Measurements from ENCODE around the gene ZDHHC20. TPM values are rescaled to one million over a fixed set of nuclear protein-coding genes. Genes with fewer than 3 reads are reported as not detected.
A peak's percentile ranks its signal among the peaks of the same experiment; 100 is the strongest.

Gene ZDHHC20
- polyA plus RNA-seq, 2 of the 4 experiments (the other 2 are of a cell fraction): 26.9 to 57.0 TPM

GRCh38 chr13:21436582-21436981, 22.5 kb downstream of the ZDHHC20 start:
- peak overlapping the region in 1 of 2 experiments; percentile 11; a peak in 1 of 6 replicates for H3K27ac ChIP-seq
- DNase-seq (ENCODE audit: low read depth in 1 of 2, low spot score in 1 of 2) (no peak), ATAC-seq (no peak), FAIRE-seq (no peak)
- TF ChIP-seq RFX5 (IDR thresholded peaks at IDR 0.05): no peak
- no peak for TF ChIP-seq NR3C1 (IDR thresholded peaks at IDR 0.05)
- TF ChIP-seq CEBPB (IDR thresholded peaks at IDR 0.05): no peak
- TF ChIP-seq HDAC2 (IDR thresholded peaks at IDR 0.05): no peak
- TF ChIP-seq, protein P1, sequence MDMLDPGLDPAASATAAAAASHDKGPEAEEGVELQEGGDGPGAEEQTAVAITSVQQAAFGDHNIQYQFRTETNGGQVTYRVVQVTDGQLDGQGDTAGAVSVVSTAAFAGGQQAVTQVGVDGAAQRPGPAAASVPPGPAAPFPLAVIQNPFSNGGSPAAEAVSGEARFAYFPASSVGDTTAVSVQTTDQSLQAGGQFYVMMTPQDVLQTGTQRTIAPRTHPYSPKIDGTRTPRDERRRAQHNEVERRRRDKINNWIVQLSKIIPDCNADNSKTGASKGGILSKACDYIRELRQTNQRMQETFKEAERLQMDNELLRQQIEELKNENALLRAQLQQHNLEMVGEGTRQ (IDR thresholded peaks at IDR 0.05): no peak
- no peak for TF ChIP-seq HOXA7 (CRISPR knock-in tag; IDR thresholded peaks at IDR 0.05)
- TF ChIP-seq PHF8 (IDR thresholded peaks at IDR 0.05; ENCODE audit: borderline replicate concordance, low read depth): no peak
- no peak for TF ChIP-seq MYC (IDR thresholded peaks at IDR 0.05; ENCODE audit: borderline replicate concordance, low read length)
- TF ChIP-seq BHLHE40 (IDR thresholded peaks at IDR 0.05; ENCODE audit: low read depth, low read length): no peak
- no peak for TF ChIP-seq SMC3 (IDR thresholded peaks at IDR 0.05)
- H3K4me1 ChIP-seq: peaks cover 12% of the 10 kb centered on the region; the same call in 1 of the 3 replicates
- H3K4me3 ChIP-seq: no peak overlapping the region
- POLR2A ChIA-PET: interaction anchor here (1.1 kb wide), 1 partner anchor 22 kb away, joined by 8 read pairs; the partner anchor contains the start of gene ZDHHC20
- H3K9me3 ChIP-seq: no peaks in the 10 kb centered on the region
- 93% methylated on average over 6 of the region's 6 CpGs for WGBS (ENCODE audit: missing lambda C conversion rate)
- H3K4me2 ChIP-seq: peak overlapping the region; percentile 46; the same call in 1 of the 3 replicates
- CTCF ChIA-PET: no interaction called here

DNA sequence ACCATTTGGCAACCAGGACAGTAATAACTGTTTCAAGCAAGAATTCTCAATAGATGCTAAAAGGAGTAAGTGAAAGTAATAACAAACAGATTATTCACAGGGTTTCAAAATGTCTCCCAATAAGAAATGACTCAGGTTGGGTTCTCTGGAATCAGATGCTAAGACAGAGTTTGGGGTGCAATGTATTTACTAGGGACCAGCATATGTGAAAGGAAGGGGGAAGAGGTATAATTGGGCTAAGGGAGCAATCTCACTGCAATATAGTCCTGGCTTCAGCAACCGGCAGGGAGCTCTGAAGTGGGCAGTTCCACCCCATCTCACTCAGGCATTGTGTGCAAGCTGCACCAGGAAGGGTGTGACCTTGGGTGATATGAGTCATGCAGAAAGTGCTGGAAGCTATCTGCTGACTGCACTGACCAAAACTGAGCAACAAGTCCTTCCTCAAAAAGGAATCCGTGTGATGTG, 23.4 kb downstream of the ZDHHC20 start:
- WGBS (ENCODE audit: missing lambda C conversion rate): 51% methylated on average over 2 of the region's 2 CpGs
- H3K4me2 ChIP-seq: peak overlapping the region; percentile 46
- FAIRE-seq (no peak), ATAC-seq (peak; percentile 51 to 85; a peak in 3 of 6 replicates), DNase-seq (ENCODE audit: low read depth in 1 of 2, low spot score in 1 of 2) (peak; percentile 22 to 58)
- TF ChIP-seq NPAS2 (CRISPR knock-in tag; IDR thresholded peaks at IDR 0.05; ENCODE audit: borderline replicate concordance) (no peak), FOSL2 (IDR thresholded peaks at IDR 0.05) (no peak), FOSL2 (CRISPR knock-in tag; IDR thresholded peaks at IDR 0.05) (peak; percentile 37; the same call in 1 of the 2 replicates), ZSCAN20 (CRISPR knock-in tag; IDR thresholded peaks at IDR 0.05) (no peak), ZNF302 (CRISPR knock-in tag; IDR thresholded peaks at IDR 0.05) (no peak), FOXS1 (CRISPR knock-in tag; IDR thresholded peaks at IDR 0.05) (no peak), HES2 (IDR thresholded peaks at IDR 0.05) (no peak)
- H3K9me3 ChIP-seq: no peaks in the 10 kb centered on the region
- POLR2A ChIA-PET: interaction anchor here (1.1 kb wide), 1 partner anchor 23 kb away, joined by 8 read pairs; the partner anchor contains the start of gene ZDHHC20
- CTCF ChIA-PET: no interaction called here
- no peak overlapping the region for H3K4me3 ChIP-seq
- peak overlapping the region in 1 of 2 experiments; percentile 11; a peak in 2 of 6 replicates for H3K27ac ChIP-seq
- H3K4me1 ChIP-seq: peaks cover 12% of the 10 kb centered on the region; the same call in 1 of the 3 replicates

GRCh38 chr13:21435231-21435630, 23.9 kb downstream of the ZDHHC20 start:
- H3K4me1 ChIP-seq: peaks cover 12% of the 10 kb centered on the region; the same call in 1 of the 3 replicates
- no peak overlapping the region for H3K27ac ChIP-seq
- TF ChIP-seq EHF (CRISPR knock-in tag; IDR thresholded peaks at IDR 0.05) (no peak), GATA3 (IDR thresholded peaks at IDR 0.05; ENCODE audit: borderline replicate concordance) (no peak), RCOR1 (IDR thresholded peaks at IDR 0.05; ENCODE audit: low read depth, low read length) (no peak), NPAS2 (CRISPR knock-in tag; IDR thresholded peaks at IDR 0.05; ENCODE audit: borderline replicate concordance) (no peak), KDM5A (IDR thresholded peaks at IDR 0.05) (no peak), POLR2AphosphoS2 (conservative IDR thresholded peaks at IDR 0.05; ENCODE audit: low read length) (no peak)
- TF ChIP-seq, protein P2, sequence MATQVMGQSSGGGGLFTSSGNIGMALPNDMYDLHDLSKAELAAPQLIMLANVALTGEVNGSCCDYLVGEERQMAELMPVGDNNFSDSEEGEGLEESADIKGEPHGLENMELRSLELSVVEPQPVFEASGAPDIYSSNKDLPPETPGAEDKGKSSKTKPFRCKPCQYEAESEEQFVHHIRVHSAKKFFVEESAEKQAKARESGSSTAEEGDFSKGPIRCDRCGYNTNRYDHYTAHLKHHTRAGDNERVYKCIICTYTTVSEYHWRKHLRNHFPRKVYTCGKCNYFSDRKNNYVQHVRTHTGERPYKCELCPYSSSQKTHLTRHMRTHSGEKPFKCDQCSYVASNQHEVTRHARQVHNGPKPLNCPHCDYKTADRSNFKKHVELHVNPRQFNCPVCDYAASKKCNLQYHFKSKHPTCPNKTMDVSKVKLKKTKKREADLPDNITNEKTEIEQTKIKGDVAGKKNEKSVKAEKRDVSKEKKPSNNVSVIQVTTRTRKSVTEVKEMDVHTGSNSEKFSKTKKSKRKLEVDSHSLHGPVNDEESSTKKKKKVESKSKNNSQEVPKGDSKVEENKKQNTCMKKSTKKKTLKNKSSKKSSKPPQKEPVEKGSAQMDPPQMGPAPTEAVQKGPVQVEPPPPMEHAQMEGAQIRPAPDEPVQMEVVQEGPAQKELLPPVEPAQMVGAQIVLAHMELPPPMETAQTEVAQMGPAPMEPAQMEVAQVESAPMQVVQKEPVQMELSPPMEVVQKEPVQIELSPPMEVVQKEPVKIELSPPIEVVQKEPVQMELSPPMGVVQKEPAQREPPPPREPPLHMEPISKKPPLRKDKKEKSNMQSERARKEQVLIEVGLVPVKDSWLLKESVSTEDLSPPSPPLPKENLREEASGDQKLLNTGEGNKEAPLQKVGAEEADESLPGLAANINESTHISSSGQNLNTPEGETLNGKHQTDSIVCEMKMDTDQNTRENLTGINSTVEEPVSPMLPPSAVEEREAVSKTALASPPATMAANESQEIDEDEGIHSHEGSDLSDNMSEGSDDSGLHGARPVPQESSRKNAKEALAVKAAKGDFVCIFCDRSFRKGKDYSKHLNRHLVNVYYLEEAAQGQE (IDR thresholded peaks at IDR 0.05): no peak
- CTCF ChIA-PET: no interaction called here
- no peak for FAIRE-seq
- H3K4me3 ChIP-seq: no peak overlapping the region
- DNase-seq (ENCODE audit: low read depth in 1 of 2, low spot score in 1 of 2): no peak
- no peak for ATAC-seq
- POLR2A ChIA-PET: interaction anchor here (1.1 kb wide), 1 partner anchor 23 kb away, joined by 8 read pairs; the partner anchor contains the start of gene ZDHHC20
- 92% methylated on average over 2 of the region's 2 CpGs for WGBS (ENCODE audit: missing lambda C conversion rate)
- no peaks in the 10 kb centered on the region for H3K9me3 ChIP-seq
- H3K4me2 ChIP-seq: peak overlapping the region; percentile 46

Data from A549 (cell line).